ENCODE results near the gene SORCS2. TPM values are rescaled to one million over a fixed set of nuclear protein-coding genes. Genes with fewer than 3 reads are reported as not detected.
A peak's percentile ranks its signal among the peaks of the same experiment; 100 is the strongest.

SORCS2 gene
- total RNA-seq, 1 experiment from 2014 or later: not detected

- H3K27me3 Mint-ChIP-seq (ENCODE audit: insufficient read depth, unreplicated experiment): no peaks in the 10 kb centered on the region
- ChIA-PET POLR2A (no interaction called here), CTCF (no interaction called here)
- no TSS peak for BruUV-seq (replicated peaks)
- no peak for DNase-seq (ENCODE audit: unreplicated experiment)
- TF ChIP-seq CTCF (IDR thresholded peaks at IDR 0.05; ENCODE audit: unreplicated experiment): no peak
- H3K36me3 Mint-ChIP-seq (ENCODE audit: insufficient read depth, unreplicated experiment): peaks cover 11% of the 10 kb centered on the region
- H3K9me3 Mint-ChIP-seq (ENCODE audit: unreplicated experiment): no peaks in the 10 kb centered on the region
- no peak overlapping the region for H3K4me3 Mint-ChIP-seq (ENCODE audit: unreplicated experiment)
- H3K27ac Mint-ChIP-seq (ENCODE audit: low read depth, unreplicated experiment): no peak overlapping the region
- intact Hi-C loops (cut with micrococcal nuclease): no loop called here
- no peaks in the 10 kb centered on the region for H3K4me1 Mint-ChIP-seq (ENCODE audit: insufficient read depth, unreplicated experiment)
These were observed 595.9 kb downstream of the SORCS2 start for GRCh38 chr4:7788193-7788592.

- Mint-ChIP-seq H3K4me1 (ENCODE audit: insufficient read depth, unreplicated experiment) (no peaks in the 10 kb centered on the region), H3K9me3 (ENCODE audit: unreplicated experiment) (no peaks in the 10 kb centered on the region), H3K4me3 (ENCODE audit: unreplicated experiment) (no peak overlapping the region), H3K36me3 (ENCODE audit: insufficient read depth, unreplicated experiment) (peaks cover 18% of the 10 kb centered on the region), H3K27ac (ENCODE audit: low read depth, unreplicated experiment) (peak overlapping the region; percentile 50), H3K27me3 (ENCODE audit: insufficient read depth, unreplicated experiment) (no peaks in the 10 kb centered on the region)
- intact Hi-C loops (cut with micrococcal nuclease): no loop called here
- ChIA-PET CTCF (no interaction called here), POLR2A (no interaction called here)
- no TSS peak for BruUV-seq (replicated peaks)
- TF ChIP-seq CTCF (IDR thresholded peaks at IDR 0.05; ENCODE audit: unreplicated experiment): no peak
- DNase-seq (ENCODE audit: unreplicated experiment): no peak
These were observed 596.5 kb downstream of the SORCS2 start for GRCh38 chr4:7788694-7789425.

GRCh38 chr4:7790023-7790422 is 597.7 kb downstream of the SORCS2 start:
- no peaks in the 10 kb centered on the region for H3K9me3 Mint-ChIP-seq (ENCODE audit: unreplicated experiment)
- intact Hi-C loops (cut with micrococcal nuclease): no loop called here
- ChIA-PET CTCF (interaction anchor here (0.6 to 3.9 kb wide), 3 partner anchors 10 to 198 kb away, joined by 4 to 23 read pairs (median 4); no protein-coding TSS in a partner anchor), POLR2A (no interaction called here)
- H3K4me1 Mint-ChIP-seq (ENCODE audit: insufficient read depth, unreplicated experiment): no peaks in the 10 kb centered on the region
- peaks cover 21% of the 10 kb centered on the region for H3K36me3 Mint-ChIP-seq (ENCODE audit: insufficient read depth, unreplicated experiment)
- peak overlapping the region; percentile 50 for H3K27ac Mint-ChIP-seq (ENCODE audit: low read depth, unreplicated experiment)
- DNase-seq (ENCODE audit: unreplicated experiment): no peak
- BruUV-seq (replicated peaks): no TSS peak
- no peaks in the 10 kb centered on the region for H3K27me3 Mint-ChIP-seq (ENCODE audit: insufficient read depth, unreplicated experiment)
- TF ChIP-seq CTCF (IDR thresholded peaks at IDR 0.05; ENCODE audit: unreplicated experiment): no peak
- H3K4me3 Mint-ChIP-seq (ENCODE audit: unreplicated experiment): no peak overlapping the region

GRCh38 chr4:7790999-7791398 is 598.7 kb downstream of the SORCS2 start:
- Mint-ChIP-seq H3K4me1 (ENCODE audit: insufficient read depth, unreplicated experiment) (no peaks in the 10 kb centered on the region), H3K4me3 (ENCODE audit: unreplicated experiment) (no peak overlapping the region), H3K9me3 (ENCODE audit: unreplicated experiment) (no peaks in the 10 kb centered on the region), H3K27ac (ENCODE audit: low read depth, unreplicated experiment) (no peak overlapping the region), H3K36me3 (ENCODE audit: insufficient read depth, unreplicated experiment) (peaks cover 21% of the 10 kb centered on the region), H3K27me3 (ENCODE audit: insufficient read depth, unreplicated experiment) (no peaks in the 10 kb centered on the region)
- intact Hi-C loops (cut with micrococcal nuclease): no loop called here
- ChIA-PET POLR2A (no interaction called here), CTCF (interaction anchor here (1.0 to 3.9 kb wide), 3 partner anchors 12 to 197 kb away, joined by 4 to 23 read pairs (median 14); no protein-coding TSS in a partner anchor)
- BruUV-seq (replicated peaks): no TSS peak
- no peak for TF ChIP-seq CTCF (IDR thresholded peaks at IDR 0.05; ENCODE audit: unreplicated experiment)
- DNase-seq (ENCODE audit: unreplicated experiment): no peak

Small RNA genes within 50 kb of the gene (microRNA-seq; reads per million reads assigned to microRNA genes)
- gene MIR4274 (not detected), gene MIR4798 (not detected)

Other genes with a start within 250 kb of the SORCS2 start
- 29.5 and 31.8 TPM in 2 replicates for gene TADA2B, start 149.2 kb upstream of the SORCS2 start, total RNA-seq (2022)
- 73.0 and 82.9 TPM in 2 replicates for gene GRPEL1, start 124.5 kb upstream of the SORCS2 start, total RNA-seq (2022)
- not detected in 2 replicates for gene PSAPL1, start 242.4 kb downstream of the SORCS2 start, total RNA-seq (2022)

Data from MCF 10A (cell line).